HL-60 (cell line): Measurements from ENCODE around the gene TAF15.

ENCODE experiments used
- DNase-seq, 2 experiments: peaks; one replicate each; pipeline ENCODE4 v3.0.0-alpha.2; 2010 to 2020; ENCODE audit warnings: low read depth in 1 of 2, low spot score in 1 of 2
- H3K27ac ChIP-seq: fragments of 250-450 bp; sonication (Bioruptor Pico); replicated peaks from 2 replicates; pipeline ENCODE4 v1.5.1; 2020; ENCODE audit warnings: mild to moderate bottlenecking, moderate library complexity
- H3K27me3 ChIP-seq: fragments of 250-450 bp; sonication (Bioruptor Pico); 2 replicates; pipeline ENCODE4 v1.5.1; 2021; ENCODE audit warnings: mild to moderate bottlenecking, moderate library complexity; ENCODE audit not compliant: insufficient read depth, poor library complexity, severe bottlenecking
- H3K4me3 ChIP-seq: replicated peaks from 2 replicates; pipeline ENCODE4 v1.5.1; 2011; ENCODE audit warnings: mild to moderate bottlenecking, control low read depth, low read length; ENCODE audit not compliant: insufficient read depth
- GABPA ChIP-seq: IDR thresholded peaks from 2 replicates; pipeline ENCODE4 v1.6.1; 2012; ENCODE audit warnings: low read depth
- POLR2AphosphoS5 ChIP-seq: IDR thresholded peaks from 2 replicates; pipeline ENCODE4 v1.6.1; 2012; ENCODE audit warnings: low read depth
- SPI1 ChIP-seq: IDR thresholded peaks from 2 replicates; pipeline ENCODE4 v1.6.1; 2012; ENCODE audit warnings: low read depth, mild to moderate bottlenecking, borderline replicate concordance
- TF ChIP-seq, protein P1 (sequence below): IDR thresholded peaks from one replicate; pipeline ENCODE4 v1.5.1; 2011; ENCODE audit warnings: low read length, control low read depth, inconsistent platforms; ENCODE audit not compliant: insufficient read depth
- TF ChIP-seq, protein P2 (sequence below): IDR thresholded peaks from 2 replicates; pipeline ENCODE4 v1.6.1; 2012; ENCODE audit warnings: low read depth; ENCODE audit not compliant: insufficient replicate concordance

TAF15 gene

DNA sequence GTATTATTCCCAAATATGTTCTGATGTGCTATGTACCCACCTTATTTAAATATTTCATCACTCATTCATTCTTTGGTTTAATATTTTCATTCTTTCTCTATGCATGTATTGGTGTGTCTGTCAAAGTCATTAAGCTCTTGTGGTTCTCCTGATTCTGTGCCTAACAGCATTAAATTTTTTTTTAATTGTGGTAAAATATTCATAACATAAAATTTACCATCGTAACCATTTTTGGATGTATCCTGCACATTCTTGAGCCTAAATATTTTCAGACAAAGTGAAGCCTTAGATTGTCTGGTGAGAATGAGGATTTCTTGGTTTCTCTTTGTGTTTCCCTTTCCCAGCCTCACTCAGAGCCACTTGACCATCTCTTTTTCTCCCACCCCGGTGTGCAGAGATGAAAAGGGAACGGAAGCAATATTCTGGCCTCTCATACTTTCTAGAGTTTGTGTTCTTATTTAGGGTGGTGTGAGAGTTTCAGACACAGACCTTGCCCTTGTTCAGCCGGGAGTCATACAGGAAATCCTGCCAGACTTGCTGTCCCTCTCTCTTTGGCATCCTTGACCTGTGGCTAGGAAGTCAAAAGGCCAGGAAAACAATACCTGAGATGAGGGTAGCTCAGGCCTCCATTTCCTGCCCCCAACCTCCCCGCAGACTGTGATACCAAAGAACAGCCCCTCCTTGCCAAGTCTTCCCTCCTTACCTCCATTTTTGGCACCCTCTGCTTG is 66.0 kb downstream of the TAF15 start:
- no peak for DNase-seq
- TF ChIP-seq, protein P1, sequence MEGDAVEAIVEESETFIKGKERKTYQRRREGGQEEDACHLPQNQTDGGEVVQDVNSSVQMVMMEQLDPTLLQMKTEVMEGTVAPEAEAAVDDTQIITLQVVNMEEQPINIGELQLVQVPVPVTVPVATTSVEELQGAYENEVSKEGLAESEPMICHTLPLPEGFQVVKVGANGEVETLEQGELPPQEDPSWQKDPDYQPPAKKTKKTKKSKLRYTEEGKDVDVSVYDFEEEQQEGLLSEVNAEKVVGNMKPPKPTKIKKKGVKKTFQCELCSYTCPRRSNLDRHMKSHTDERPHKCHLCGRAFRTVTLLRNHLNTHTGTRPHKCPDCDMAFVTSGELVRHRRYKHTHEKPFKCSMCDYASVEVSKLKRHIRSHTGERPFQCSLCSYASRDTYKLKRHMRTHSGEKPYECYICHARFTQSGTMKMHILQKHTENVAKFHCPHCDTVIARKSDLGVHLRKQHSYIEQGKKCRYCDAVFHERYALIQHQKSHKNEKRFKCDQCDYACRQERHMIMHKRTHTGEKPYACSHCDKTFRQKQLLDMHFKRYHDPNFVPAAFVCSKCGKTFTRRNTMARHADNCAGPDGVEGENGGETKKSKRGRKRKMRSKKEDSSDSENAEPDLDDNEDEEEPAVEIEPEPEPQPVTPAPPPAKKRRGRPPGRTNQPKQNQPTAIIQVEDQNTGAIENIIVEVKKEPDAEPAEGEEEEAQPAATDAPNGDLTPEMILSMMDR: no peak
- TF ChIP-seq GABPA (no peak), POLR2AphosphoS5 (no peak), SPI1 (no peak)
- TF ChIP-seq, protein P2, sequence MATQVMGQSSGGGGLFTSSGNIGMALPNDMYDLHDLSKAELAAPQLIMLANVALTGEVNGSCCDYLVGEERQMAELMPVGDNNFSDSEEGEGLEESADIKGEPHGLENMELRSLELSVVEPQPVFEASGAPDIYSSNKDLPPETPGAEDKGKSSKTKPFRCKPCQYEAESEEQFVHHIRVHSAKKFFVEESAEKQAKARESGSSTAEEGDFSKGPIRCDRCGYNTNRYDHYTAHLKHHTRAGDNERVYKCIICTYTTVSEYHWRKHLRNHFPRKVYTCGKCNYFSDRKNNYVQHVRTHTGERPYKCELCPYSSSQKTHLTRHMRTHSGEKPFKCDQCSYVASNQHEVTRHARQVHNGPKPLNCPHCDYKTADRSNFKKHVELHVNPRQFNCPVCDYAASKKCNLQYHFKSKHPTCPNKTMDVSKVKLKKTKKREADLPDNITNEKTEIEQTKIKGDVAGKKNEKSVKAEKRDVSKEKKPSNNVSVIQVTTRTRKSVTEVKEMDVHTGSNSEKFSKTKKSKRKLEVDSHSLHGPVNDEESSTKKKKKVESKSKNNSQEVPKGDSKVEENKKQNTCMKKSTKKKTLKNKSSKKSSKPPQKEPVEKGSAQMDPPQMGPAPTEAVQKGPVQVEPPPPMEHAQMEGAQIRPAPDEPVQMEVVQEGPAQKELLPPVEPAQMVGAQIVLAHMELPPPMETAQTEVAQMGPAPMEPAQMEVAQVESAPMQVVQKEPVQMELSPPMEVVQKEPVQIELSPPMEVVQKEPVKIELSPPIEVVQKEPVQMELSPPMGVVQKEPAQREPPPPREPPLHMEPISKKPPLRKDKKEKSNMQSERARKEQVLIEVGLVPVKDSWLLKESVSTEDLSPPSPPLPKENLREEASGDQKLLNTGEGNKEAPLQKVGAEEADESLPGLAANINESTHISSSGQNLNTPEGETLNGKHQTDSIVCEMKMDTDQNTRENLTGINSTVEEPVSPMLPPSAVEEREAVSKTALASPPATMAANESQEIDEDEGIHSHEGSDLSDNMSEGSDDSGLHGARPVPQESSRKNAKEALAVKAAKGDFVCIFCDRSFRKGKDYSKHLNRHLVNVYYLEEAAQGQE: no peak
- no peak overlapping the region for H3K4me3 ChIP-seq
- no peak overlapping the region for H3K27ac ChIP-seq
- no peaks in the 10 kb centered on the region for H3K27me3 ChIP-seq

DNA sequence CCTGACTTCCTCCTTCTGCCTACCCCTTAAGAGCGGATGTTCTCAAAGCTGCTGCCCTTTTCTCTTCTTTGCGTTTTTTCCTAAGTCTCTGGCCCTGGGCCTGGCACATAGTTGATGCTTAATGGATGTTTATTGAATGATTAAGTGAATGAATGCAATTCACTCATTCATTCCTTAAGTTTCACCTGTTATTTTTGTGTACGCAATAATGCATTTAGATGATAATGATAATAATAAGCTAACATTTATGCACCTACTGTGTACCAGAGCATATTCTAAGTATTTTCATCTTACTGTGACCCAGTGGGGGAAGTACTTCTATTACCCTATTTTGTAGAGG is 66.5 kb downstream of the TAF15 start:
- no peak overlapping the region for H3K27ac ChIP-seq
- H3K4me3 ChIP-seq: no peak overlapping the region
- H3K27me3 ChIP-seq: no peaks in the 10 kb centered on the region
- no peak for DNase-seq
- no peak for TF ChIP-seq POLR2AphosphoS5
- TF ChIP-seq GABPA: no peak
- TF ChIP-seq, protein P1: no peak
- no peak for TF ChIP-seq SPI1
- TF ChIP-seq, protein P2: no peak

DNA sequence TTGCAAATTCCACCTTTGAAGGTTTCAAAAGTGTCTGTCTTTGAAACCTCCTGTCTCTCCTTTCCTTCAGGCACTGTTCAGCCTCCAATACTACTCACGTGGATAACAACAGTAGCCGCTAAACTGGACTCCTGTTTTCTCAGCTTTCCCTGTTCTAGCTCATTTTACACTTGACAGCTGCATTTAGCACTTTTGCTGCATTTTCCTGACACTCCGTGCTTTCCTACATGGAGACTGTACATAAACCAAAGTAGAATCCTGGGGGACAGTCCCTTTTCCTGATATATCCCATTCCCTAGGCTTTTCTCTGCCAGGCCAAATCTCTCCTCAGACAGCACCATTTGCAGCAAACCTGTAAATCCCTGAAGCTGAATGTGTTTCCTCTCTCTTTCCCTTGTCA is 67.2 kb downstream of the TAF15 start:
- no peak for TF ChIP-seq GABPA
- TF ChIP-seq, protein P2: no peak
- TF ChIP-seq, protein P1: no peak
- TF ChIP-seq SPI1: no peak
- no peak for TF ChIP-seq POLR2AphosphoS5
- no peak overlapping the region for H3K27ac ChIP-seq
- H3K4me3 ChIP-seq: no peak overlapping the region
- H3K27me3 ChIP-seq: no peaks in the 10 kb centered on the region
- DNase-seq: no peak
